Duodenal mucosa (tissue), 2 donors: ENCODE data around the gene CAMSAP2.

Experiments
- H3K27ac ChIP-seq: one replicate; pipeline ENCODE4 v1.7.0; 2013; ENCODE audit warnings: low read depth, low read length
- H3K27me3 ChIP-seq, 2 donors: one replicate each; pipeline ENCODE4 v1.7.0; 2013; ENCODE audit warnings: low read length in 2 of 2, control low read depth in 1 of 2; ENCODE audit not compliant: insufficient read depth in 2 of 2, control insufficient read depth in 1 of 2
- H3K36me3 ChIP-seq, 2 donors: one replicate each; pipeline ENCODE4 v1.7.0; 2013; ENCODE audit warnings: low read length in 2 of 2, control low read depth in 1 of 2; ENCODE audit not compliant: insufficient read depth in 2 of 2, control insufficient read depth in 1 of 2
- H3K4me1 ChIP-seq, 2 donors: one replicate each; pipeline ENCODE4 v1.7.0; 2013; ENCODE audit warnings: low read length in 2 of 2, control low read depth in 1 of 2; ENCODE audit not compliant: insufficient read depth in 2 of 2, control insufficient read depth in 1 of 2
- H3K4me3 ChIP-seq, 2 donors: one replicate each; pipeline ENCODE4 v1.7.0; 2013; ENCODE audit warnings: low read length in 2 of 2, low read depth in 1 of 2
- H3K9ac ChIP-seq, 2 donors: one replicate each; pipeline ENCODE4 v1.7.0; 2013; ENCODE audit warnings: low read length in 2 of 2, low read depth in 1 of 2
- H3K9me3 ChIP-seq, 2 donors: one replicate each; pipeline ENCODE4 v1.7.0; 2013; ENCODE audit warnings: low read length in 2 of 2, control low read depth in 1 of 2; ENCODE audit not compliant: control insufficient read depth in 1 of 2

CAMSAP2 gene

DNA sequence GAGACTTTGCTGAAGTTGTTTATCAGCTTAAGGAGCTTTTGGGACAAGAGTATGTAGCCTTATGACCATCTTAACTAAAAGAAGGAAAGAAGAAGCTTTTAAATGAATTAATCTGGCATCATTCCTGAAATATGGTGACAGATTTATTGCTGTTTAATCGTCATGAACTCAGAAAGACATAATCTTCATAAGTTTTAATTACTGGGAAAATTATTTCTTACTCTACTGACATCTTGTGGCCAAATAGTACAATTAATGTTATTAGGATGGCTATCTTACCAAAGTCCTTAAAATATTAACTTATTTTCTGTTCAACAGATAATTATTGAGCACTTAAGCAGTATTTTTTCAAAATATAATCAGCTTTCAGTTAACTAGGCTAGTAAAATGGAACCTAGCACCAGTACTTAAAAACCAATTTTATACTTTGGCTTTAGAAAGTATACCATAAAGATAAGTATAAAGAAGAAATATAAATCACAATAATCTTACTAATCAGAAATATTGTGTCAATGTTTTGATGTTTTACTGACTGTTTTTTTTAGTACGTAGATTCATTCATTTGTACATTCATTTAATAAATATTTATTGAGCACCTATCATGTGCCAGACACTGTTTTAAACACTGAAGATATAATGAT is 99.4 kb downstream of the CAMSAP2 start:
- Histone ChIP-seq H3K9me3 (peaks cover 0 to 6% of the 10 kb centered on the region in 2 donors), H3K36me3 (peaks cover 0 to 1% of the 10 kb centered on the region in 2 donors), H3K4me3 (no peak overlapping the region), H3K27ac (no peak overlapping the region), H3K4me1 (no peaks in the 10 kb centered on the region), H3K27me3 (no peaks in the 10 kb centered on the region), H3K9ac (no peak overlapping the region)

- H3K27me3 ChIP-seq = no peaks in the 10 kb centered on the region
- H3K4me3 ChIP-seq = no peak overlapping the region
- no peak overlapping the region for H3K9ac ChIP-seq
- peaks cover 0 to 3% of the 10 kb centered on the region in 2 donors for H3K36me3 ChIP-seq
- H3K27ac ChIP-seq = no peak overlapping the region
- peaks cover 0 to 6% of the 10 kb centered on the region in 2 donors for H3K9me3 ChIP-seq
- no peaks in the 10 kb centered on the region for H3K4me1 ChIP-seq
These were observed 100.2 kb downstream of the CAMSAP2 start for GRCh38 chr1:200838676-200839445.

DNA sequence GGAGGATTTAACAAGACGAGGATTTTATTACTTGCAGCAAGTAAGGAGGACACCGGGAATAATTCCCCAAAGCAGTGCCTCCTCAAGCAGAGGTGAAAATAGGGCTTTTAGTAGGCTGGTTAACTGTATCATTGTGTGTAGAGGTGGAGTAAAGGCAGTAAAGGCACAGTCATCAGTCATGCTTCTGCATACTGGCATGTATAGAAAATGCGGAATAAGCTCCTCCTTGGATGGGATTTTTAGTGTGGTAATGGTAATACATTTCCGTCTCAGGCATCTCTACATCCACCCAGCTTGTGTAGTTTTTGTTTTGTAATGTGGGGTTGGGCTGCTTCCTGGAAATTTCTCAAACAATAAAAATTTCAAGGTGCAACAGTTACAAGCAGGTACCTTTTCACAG is 106.7 kb downstream of the CAMSAP2 start:
- Histone ChIP-seq H3K4me1 (no peaks in the 10 kb centered on the region), H3K9ac (no peak overlapping the region), H3K36me3 (peaks cover 5 to 16% of the 10 kb centered on the region in 2 donors), H3K9me3 (no peaks in the 10 kb centered on the region), H3K27ac (no peak overlapping the region), H3K4me3 (no peak overlapping the region), H3K27me3 (no peaks in the 10 kb centered on the region)

- Histone ChIP-seq H3K4me3 (no peak overlapping the region), H3K4me1 (no peaks in the 10 kb centered on the region), H3K27ac (no peak overlapping the region), H3K36me3 (peaks cover 5 to 16% of the 10 kb centered on the region in 2 donors), H3K9me3 (no peaks in the 10 kb centered on the region), H3K9ac (no peak overlapping the region), H3K27me3 (no peaks in the 10 kb centered on the region)
These were observed 107.7 kb downstream of the CAMSAP2 start for GRCh38 chr1:200846398-200846797.

- Histone ChIP-seq H3K9me3 (no peaks in the 10 kb centered on the region), H3K27me3 (no peaks in the 10 kb centered on the region), H3K27ac (no peak overlapping the region), H3K4me1 (no peaks in the 10 kb centered on the region), H3K4me3 (no peak overlapping the region), H3K36me3 (peaks cover 7 to 13% of the 10 kb centered on the region in 2 donors), H3K9ac (no peak overlapping the region)
These were observed 110.7 kb downstream of the CAMSAP2 start for GRCh38 chr1:200849430-200849829.

DNA sequence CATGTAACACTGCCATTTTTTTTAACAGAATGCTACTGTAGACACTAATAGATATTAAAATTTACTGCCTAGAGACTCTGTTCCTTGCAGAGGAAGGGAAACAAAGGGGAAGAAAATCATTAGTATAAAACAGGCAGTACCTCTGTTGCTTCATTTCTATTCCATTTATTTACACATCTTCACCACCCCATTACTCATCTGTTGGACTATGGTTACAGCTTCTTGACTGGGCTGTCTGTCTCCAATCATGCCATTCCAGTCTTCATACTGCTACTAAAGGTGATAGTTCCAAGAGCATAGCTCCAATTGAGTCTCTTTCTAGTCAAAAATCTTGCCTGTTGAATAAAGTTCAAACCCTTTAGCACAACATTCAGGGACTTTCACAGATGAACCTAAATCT is 111.9 kb downstream of the CAMSAP2 start:
- no peak overlapping the region for H3K4me3 ChIP-seq
- no peaks in the 10 kb centered on the region for H3K27me3 ChIP-seq
- no peaks in the 10 kb centered on the region for H3K4me1 ChIP-seq
- no peak overlapping the region for H3K9ac ChIP-seq
- no peaks in the 10 kb centered on the region for H3K9me3 ChIP-seq
- H3K36me3 ChIP-seq = peaks cover 7 to 13% of the 10 kb centered on the region in 2 donors
- no peak overlapping the region for H3K27ac ChIP-seq

DNA sequence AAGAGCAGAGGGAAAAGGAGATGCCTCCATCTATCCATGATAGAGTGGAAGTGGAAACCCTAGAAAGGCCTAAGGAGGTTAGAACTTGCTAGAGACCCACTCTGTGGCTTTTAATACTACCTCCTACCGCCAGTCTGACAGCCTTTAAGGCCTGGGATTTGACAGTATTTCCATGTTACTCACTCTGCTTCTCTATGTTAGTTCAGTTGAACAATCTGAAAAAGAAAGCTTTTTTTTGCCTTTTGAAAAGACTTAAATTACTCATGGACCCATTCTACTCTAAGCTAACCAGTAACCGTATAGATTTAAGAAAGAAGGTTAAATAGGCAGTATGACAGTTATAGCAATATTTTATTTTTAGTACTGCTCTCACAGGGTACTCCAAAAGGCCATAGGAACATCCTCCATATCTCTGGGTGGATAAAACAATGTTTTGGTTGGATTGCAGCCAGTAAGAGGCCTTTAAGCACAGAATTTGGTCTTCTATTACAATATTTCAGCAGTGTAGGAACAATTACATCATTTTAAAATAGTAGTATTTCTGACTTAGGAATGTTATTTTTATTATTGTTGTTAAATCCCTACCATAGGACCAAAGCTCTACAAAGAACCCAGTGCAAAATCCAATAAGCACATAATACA is 118.1 kb downstream of the CAMSAP2 start:
- Histone ChIP-seq H3K27ac (no peak overlapping the region), H3K36me3 (peaks cover 0 to 8% of the 10 kb centered on the region in 2 donors), H3K4me1 (no peaks in the 10 kb centered on the region), H3K9ac (no peak overlapping the region), H3K4me3 (no peak overlapping the region), H3K9me3 (no peaks in the 10 kb centered on the region), H3K27me3 (no peaks in the 10 kb centered on the region)

GRCh38 chr1:200857804-200858203 is 119.1 kb downstream of the CAMSAP2 start:
- Histone ChIP-seq H3K4me1 (no peaks in the 10 kb centered on the region), H3K27me3 (no peaks in the 10 kb centered on the region), H3K4me3 (no peak overlapping the region), H3K9ac (no peak overlapping the region), H3K36me3 (peaks cover 0 to 8% of the 10 kb centered on the region in 2 donors), H3K9me3 (no peaks in the 10 kb centered on the region), H3K27ac (no peak overlapping the region)

- no peak overlapping the region for H3K9ac ChIP-seq
- peaks cover 0 to under 1% of the 10 kb centered on the region in 2 donors for H3K4me1 ChIP-seq
- no peaks in the 10 kb centered on the region for H3K27me3 ChIP-seq
- H3K36me3 ChIP-seq = peaks cover 0 to 2% of the 10 kb centered on the region in 2 donors
- no peak overlapping the region for H3K27ac ChIP-seq
- H3K9me3 ChIP-seq = no peaks in the 10 kb centered on the region
- no peak overlapping the region for H3K4me3 ChIP-seq
These were observed 123.4 kb downstream of the CAMSAP2 start for GRCh38 chr1:200861937-200862647.
